PFSK-1 (cell line): Measurements from ENCODE around the gene PSORS1C2.

Experiments
- POLR2AphosphoS5 ChIP-seq: IDR thresholded peaks from 2 replicates; pipeline ENCODE4 v1.6.1; 2012; ENCODE audit warnings: low read depth, mild to moderate bottlenecking, control low read depth, low read length, moderate library complexity
- REST ChIP-seq, 2 experiments: IDR thresholded peaks; 2 replicates each; pipeline versions ENCODE4 v1.6.1 to v1.8.0; 2011 to 2012; ENCODE audit warnings: low read depth in 2 of 2, low read length in 2 of 2, control low read depth in 1 of 2, inconsistent platforms in 1 of 2, mild to moderate bottlenecking in 1 of 2, moderate library complexity in 1 of 2; ENCODE audit not compliant: insufficient read depth in 1 of 2
- SIN3A ChIP-seq: IDR thresholded peaks from 2 replicates; pipeline ENCODE4 v1.6.1; 2012; ENCODE audit warnings: mild to moderate bottlenecking, low read length, moderate library complexity, borderline replicate concordance; ENCODE audit not compliant: insufficient read depth
- TAF1 ChIP-seq: IDR thresholded peaks from 2 replicates; pipeline ENCODE4 v1.6.1; 2012; ENCODE audit warnings: low read length, control low read depth, borderline replicate concordance; ENCODE audit not compliant: insufficient read depth

GRCh38 chr6:31140643-31141042 lies 1.8 kb upstream of the PSORS1C2 start:
- TF ChIP-seq TAF1 (no peak), POLR2AphosphoS5 (no peak), REST (IDR thresholded peaks at IDR 0.05; ENCODE audit: insufficient read depth in 1 of 2, low read depth in 2 of 2, low read length in 2 of 2) (no peak), SIN3A (no peak)
